ENCODE measurements around the gene PREX1.

GRCh38 chr20:48644286-48644828 is 183.4 kb downstream of the PREX1 start:
- no peak for TF ChIP-seq MXI1 (IDR thresholded peaks at IDR 0.05; ENCODE audit: borderline replicate concordance, low read depth, low read length)
- no peak for TF ChIP-seq POLR2A (IDR thresholded peaks at IDR 0.05; ENCODE audit: low read depth, low read length)
- TF ChIP-seq, protein P1, sequence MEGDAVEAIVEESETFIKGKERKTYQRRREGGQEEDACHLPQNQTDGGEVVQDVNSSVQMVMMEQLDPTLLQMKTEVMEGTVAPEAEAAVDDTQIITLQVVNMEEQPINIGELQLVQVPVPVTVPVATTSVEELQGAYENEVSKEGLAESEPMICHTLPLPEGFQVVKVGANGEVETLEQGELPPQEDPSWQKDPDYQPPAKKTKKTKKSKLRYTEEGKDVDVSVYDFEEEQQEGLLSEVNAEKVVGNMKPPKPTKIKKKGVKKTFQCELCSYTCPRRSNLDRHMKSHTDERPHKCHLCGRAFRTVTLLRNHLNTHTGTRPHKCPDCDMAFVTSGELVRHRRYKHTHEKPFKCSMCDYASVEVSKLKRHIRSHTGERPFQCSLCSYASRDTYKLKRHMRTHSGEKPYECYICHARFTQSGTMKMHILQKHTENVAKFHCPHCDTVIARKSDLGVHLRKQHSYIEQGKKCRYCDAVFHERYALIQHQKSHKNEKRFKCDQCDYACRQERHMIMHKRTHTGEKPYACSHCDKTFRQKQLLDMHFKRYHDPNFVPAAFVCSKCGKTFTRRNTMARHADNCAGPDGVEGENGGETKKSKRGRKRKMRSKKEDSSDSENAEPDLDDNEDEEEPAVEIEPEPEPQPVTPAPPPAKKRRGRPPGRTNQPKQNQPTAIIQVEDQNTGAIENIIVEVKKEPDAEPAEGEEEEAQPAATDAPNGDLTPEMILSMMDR (conservative IDR thresholded peaks at IDR 0.05; ENCODE audit: low read depth, low read length) = no peak
- TF ChIP-seq CHD1 (IDR thresholded peaks at IDR 0.05; ENCODE audit: low read depth, low read length) = no peak
- no peak for TF ChIP-seq BHLHE40 (IDR thresholded peaks at IDR 0.05; ENCODE audit: low read depth, low read length)
